A549 (cell line): ENCODE data around the gene CEP128.

Experiments
- CTCF ChIP-seq: fragments of >200 bp; sonication (Bioruptor Twin); formaldehyde crosslinking; IDR thresholded peaks from 3 replicates; pipeline ENCODE4 v1.5.1; 2016
- FOSL2 ChIP-seq, 2 experiments: fragments of 450-650 bp in 1 of 2; fragments of >200 bp in 1 of 2; sonication (Bioruptor Twin) in 1 of 2; formaldehyde crosslinking; IDR thresholded peaks; 2 replicates each; pipeline versions ENCODE4 v1.5.0 to v1.6.1; 2016 to 2020; ENCODE audit warnings: mild to moderate bottlenecking in 1 of 2, moderate library complexity in 1 of 2
- POLR2A ChIP-seq: IDR thresholded peaks from 2 replicates; pipeline ENCODE4 v1.6.1; 2012; ENCODE audit warnings: mild to moderate bottlenecking, low read length
- TP53 ChIP-seq: fragments of 250-450 bp; sonication (Bioruptor Pico); IDR thresholded peaks from 2 replicates; pipeline ENCODE4 v1.5.0; 2021; ENCODE audit warnings: mild to moderate bottlenecking, moderate library complexity

GRCh38 chr14:80602946-80603345, 338.6 kb downstream of the CEP128 start:
- no peak for TF ChIP-seq CTCF
- no peak for TF ChIP-seq FOSL2 (IDR thresholded peaks at IDR 0.05)
- TF ChIP-seq FOSL2 (CRISPR knock-in tag; IDR thresholded peaks at IDR 0.05): no peak
- TF ChIP-seq TP53 (CRISPR knock-in tag): no peak
- no peak for TF ChIP-seq POLR2A
